ENCODE measurements around the gene TSNAX.

DNA sequence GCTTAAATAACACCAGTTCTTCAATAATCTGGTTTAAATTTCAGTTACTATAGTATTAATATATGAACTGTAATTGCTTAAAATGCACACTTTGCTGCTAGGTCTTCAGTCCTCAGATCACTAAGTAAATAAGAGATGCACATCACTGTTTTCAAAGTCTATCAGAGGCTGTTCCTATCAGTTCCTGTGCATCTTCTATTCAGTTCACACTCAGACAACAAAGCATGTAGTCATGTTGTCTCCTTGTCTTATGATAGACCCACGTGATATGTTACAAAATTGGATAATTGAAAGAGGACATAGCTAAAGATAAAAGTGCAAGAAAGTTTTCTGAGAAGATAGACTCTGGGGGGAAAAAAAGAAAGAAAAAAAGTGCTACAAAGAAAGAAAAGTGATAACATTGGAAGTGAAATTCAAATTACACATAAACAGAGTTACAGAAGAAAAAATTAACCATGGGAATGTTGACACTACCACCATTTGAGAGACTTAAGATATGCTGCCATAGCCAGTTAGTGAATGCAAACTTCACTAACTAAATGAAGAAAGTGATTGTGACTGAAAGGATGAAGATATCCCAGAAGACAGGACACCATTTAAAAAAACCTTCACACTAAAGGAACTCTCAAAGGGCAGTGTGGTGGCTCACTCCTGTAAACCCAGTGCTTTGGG, 33.9 kb upstream of the TSNAX start:
- TF ChIP-seq, protein P1, sequence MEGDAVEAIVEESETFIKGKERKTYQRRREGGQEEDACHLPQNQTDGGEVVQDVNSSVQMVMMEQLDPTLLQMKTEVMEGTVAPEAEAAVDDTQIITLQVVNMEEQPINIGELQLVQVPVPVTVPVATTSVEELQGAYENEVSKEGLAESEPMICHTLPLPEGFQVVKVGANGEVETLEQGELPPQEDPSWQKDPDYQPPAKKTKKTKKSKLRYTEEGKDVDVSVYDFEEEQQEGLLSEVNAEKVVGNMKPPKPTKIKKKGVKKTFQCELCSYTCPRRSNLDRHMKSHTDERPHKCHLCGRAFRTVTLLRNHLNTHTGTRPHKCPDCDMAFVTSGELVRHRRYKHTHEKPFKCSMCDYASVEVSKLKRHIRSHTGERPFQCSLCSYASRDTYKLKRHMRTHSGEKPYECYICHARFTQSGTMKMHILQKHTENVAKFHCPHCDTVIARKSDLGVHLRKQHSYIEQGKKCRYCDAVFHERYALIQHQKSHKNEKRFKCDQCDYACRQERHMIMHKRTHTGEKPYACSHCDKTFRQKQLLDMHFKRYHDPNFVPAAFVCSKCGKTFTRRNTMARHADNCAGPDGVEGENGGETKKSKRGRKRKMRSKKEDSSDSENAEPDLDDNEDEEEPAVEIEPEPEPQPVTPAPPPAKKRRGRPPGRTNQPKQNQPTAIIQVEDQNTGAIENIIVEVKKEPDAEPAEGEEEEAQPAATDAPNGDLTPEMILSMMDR (conservative IDR thresholded peaks at IDR 0.05; ENCODE audit: low read depth, low read length) = no peak
- TF ChIP-seq MAFK (IDR thresholded peaks at IDR 0.05; ENCODE audit: low read depth, low read length) (no peak), SMC3 (IDR thresholded peaks at IDR 0.05; ENCODE audit: low read depth, low read length) (no peak), POLR2A (IDR thresholded peaks at IDR 0.05; ENCODE audit: low read depth, low read length) (no peak), CHD1 (IDR thresholded peaks at IDR 0.05; ENCODE audit: low read depth, low read length) (no peak), FOS (IDR thresholded peaks at IDR 0.05; ENCODE audit: low read depth, low read length) (no peak)
- TF ChIP-seq, protein P2, sequence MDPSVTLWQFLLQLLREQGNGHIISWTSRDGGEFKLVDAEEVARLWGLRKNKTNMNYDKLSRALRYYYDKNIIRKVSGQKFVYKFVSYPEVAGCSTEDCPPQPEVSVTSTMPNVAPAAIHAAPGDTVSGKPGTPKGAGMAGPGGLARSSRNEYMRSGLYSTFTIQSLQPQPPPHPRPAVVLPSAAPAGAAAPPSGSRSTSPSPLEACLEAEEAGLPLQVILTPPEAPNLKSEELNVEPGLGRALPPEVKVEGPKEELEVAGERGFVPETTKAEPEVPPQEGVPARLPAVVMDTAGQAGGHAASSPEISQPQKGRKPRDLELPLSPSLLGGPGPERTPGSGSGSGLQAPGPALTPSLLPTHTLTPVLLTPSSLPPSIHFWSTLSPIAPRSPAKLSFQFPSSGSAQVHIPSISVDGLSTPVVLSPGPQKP (IDR thresholded peaks at IDR 0.05; ENCODE audit: borderline replicate concordance, low read depth, low read length) = no peak

Data from IMR-90 (cell line).